ENCODE measurements around the gene DOCK7.

Gene DOCK7

GRCh38 chr1:62706985-62707743 is 19.0 kb upstream of the DOCK7 start:
- TF ChIP-seq TAF1 (IDR thresholded peaks at IDR 0.05; ENCODE audit: borderline replicate concordance, insufficient read depth, low read length) (no peak), FOXP2 (optimal IDR thresholded peaks at IDR 0.05; ENCODE audit: borderline replicate concordance, extremely low read depth, extremely low read length, insufficient read depth) (no peak), REST (IDR thresholded peaks at IDR 0.05; ENCODE audit: insufficient read depth in 1 of 2, low read depth in 2 of 2, low read length in 2 of 2) (no peak), SIN3A (IDR thresholded peaks at IDR 0.05; ENCODE audit: borderline replicate concordance, insufficient read depth, low read length) (no peak), POLR2AphosphoS5 (IDR thresholded peaks at IDR 0.05; ENCODE audit: low read depth, low read length) (no peak)

- no peak for TF ChIP-seq TAF1 (IDR thresholded peaks at IDR 0.05; ENCODE audit: borderline replicate concordance, insufficient read depth, low read length)
- no peak for TF ChIP-seq REST (IDR thresholded peaks at IDR 0.05; ENCODE audit: insufficient read depth in 1 of 2, low read depth in 2 of 2, low read length in 2 of 2)
- no peak for TF ChIP-seq FOXP2 (optimal IDR thresholded peaks at IDR 0.05; ENCODE audit: borderline replicate concordance, extremely low read depth, extremely low read length, insufficient read depth)
Observed at GRCh38 chr1:62693123-62693522, 4.9 kb upstream of the DOCK7 start.

- TF ChIP-seq TAF1 (IDR thresholded peaks at IDR 0.05; ENCODE audit: borderline replicate concordance, insufficient read depth, low read length) (no peak), POLR2AphosphoS5 (IDR thresholded peaks at IDR 0.05; ENCODE audit: low read depth, low read length) (no peak), SIN3A (IDR thresholded peaks at IDR 0.05; ENCODE audit: borderline replicate concordance, insufficient read depth, low read length) (no peak), REST (IDR thresholded peaks at IDR 0.05; ENCODE audit: insufficient read depth in 1 of 2, low read depth in 2 of 2, low read length in 2 of 2) (no peak), FOXP2 (optimal IDR thresholded peaks at IDR 0.05; ENCODE audit: borderline replicate concordance, extremely low read depth, extremely low read length, insufficient read depth) (no peak)
Observed at GRCh38 chr1:62691062-62691844, 3.1 kb upstream of the DOCK7 start.

GRCh38 chr1:62689524-62689923 is 1.3 kb upstream of the DOCK7 start:
- TF ChIP-seq POLR2AphosphoS5 (IDR thresholded peaks at IDR 0.05; ENCODE audit: low read depth, low read length) (no peak), REST (IDR thresholded peaks at IDR 0.05; ENCODE audit: insufficient read depth in 1 of 2, low read depth in 2 of 2, low read length in 2 of 2) (no peak), FOXP2 (optimal IDR thresholded peaks at IDR 0.05; ENCODE audit: borderline replicate concordance, extremely low read depth, extremely low read length, insufficient read depth) (no peak), TAF1 (IDR thresholded peaks at IDR 0.05; ENCODE audit: borderline replicate concordance, insufficient read depth, low read length) (no peak), SIN3A (IDR thresholded peaks at IDR 0.05; ENCODE audit: borderline replicate concordance, insufficient read depth, low read length) (no peak)

All from PFSK-1 (cell line).